Cardiac fibroblast (primary cell): ENCODE results near the gene KCNMA1.
A peak's percentile ranks its signal among the peaks of the same experiment; 100 is the strongest.

Experiments
- DNase-seq, 2 donors: peaks; one replicate each; pipeline versions ENCODE4 v3.0.0 to v3.0.0-alpha.2; 2010; ENCODE audit warnings: low read depth in 2 of 2
- H3K4me3 ChIP-seq, 2 donors: replicated peaks in 1 of 2; 1 replicate in 1 of 2; 2 replicates in 1 of 2; pipeline ENCODE4 v1.5.1; 2011; ENCODE audit warnings: low read depth in 2 of 2, low read length in 2 of 2, mild to moderate bottlenecking in 2 of 2, moderate library complexity in 1 of 2
- TF ChIP-seq, protein P1 (sequence below): IDR thresholded peaks from one replicate; pipeline ENCODE4 v1.5.1; 2011; ENCODE audit warnings: low read depth, mild to moderate bottlenecking, low read length, inconsistent platforms

Gene KCNMA1

DNA sequence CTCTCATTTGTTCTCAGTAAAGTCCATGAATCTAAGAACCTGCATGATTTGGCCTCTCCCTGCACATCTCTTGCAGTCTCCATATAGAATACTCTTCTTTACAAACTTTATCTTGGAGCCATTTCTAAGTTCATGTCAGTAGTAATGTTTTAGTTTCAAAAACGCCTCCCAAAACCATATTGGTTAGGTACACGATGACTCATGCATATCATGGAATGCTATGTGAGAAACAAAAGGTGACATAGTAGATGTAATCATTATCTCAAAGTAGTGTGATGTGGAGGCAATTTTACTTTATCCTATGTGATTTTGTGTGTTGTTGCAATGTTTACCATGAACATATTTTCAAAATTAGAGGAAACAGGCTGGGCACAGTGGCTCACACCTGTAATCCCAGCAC lies 520.7 kb downstream of the KCNMA1 start:
- no peak overlapping the region for H3K4me3 ChIP-seq
- no peak for DNase-seq
- TF ChIP-seq, protein P1, sequence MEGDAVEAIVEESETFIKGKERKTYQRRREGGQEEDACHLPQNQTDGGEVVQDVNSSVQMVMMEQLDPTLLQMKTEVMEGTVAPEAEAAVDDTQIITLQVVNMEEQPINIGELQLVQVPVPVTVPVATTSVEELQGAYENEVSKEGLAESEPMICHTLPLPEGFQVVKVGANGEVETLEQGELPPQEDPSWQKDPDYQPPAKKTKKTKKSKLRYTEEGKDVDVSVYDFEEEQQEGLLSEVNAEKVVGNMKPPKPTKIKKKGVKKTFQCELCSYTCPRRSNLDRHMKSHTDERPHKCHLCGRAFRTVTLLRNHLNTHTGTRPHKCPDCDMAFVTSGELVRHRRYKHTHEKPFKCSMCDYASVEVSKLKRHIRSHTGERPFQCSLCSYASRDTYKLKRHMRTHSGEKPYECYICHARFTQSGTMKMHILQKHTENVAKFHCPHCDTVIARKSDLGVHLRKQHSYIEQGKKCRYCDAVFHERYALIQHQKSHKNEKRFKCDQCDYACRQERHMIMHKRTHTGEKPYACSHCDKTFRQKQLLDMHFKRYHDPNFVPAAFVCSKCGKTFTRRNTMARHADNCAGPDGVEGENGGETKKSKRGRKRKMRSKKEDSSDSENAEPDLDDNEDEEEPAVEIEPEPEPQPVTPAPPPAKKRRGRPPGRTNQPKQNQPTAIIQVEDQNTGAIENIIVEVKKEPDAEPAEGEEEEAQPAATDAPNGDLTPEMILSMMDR = no peak

DNA sequence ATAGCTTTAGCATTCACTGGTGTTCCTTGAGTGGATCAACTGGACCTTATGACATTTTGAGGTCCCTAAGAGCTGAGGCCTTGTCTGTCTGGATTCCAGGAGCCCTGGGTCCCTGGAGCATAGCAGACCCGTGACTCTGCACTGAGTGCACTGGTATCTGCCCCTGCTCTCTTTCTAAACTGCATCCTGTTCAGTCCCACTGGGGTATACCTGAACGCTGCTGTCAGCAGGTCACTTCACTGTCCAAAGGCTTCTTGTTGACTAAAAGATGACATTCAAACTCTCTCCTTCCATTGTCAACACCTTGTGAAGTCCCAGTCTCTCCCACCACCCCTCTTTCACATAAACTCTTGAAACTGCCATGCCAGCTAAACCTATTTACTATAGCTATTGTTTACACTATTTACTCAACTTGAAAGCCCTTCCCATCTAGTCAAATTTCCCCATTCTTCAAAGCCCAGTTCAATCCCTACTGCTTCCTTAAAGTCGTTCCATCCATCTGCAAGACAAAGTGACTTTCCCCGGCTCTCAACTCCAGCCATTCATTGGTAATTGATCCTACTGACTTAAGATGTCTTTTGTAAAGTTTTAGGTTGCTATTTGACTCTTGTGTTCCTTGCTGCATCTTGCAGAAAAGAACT lies 523.3 kb downstream of the KCNMA1 start:
- TF ChIP-seq, protein P1 = no peak
- no peak overlapping the region for H3K4me3 ChIP-seq
- no peak for DNase-seq

DNA sequence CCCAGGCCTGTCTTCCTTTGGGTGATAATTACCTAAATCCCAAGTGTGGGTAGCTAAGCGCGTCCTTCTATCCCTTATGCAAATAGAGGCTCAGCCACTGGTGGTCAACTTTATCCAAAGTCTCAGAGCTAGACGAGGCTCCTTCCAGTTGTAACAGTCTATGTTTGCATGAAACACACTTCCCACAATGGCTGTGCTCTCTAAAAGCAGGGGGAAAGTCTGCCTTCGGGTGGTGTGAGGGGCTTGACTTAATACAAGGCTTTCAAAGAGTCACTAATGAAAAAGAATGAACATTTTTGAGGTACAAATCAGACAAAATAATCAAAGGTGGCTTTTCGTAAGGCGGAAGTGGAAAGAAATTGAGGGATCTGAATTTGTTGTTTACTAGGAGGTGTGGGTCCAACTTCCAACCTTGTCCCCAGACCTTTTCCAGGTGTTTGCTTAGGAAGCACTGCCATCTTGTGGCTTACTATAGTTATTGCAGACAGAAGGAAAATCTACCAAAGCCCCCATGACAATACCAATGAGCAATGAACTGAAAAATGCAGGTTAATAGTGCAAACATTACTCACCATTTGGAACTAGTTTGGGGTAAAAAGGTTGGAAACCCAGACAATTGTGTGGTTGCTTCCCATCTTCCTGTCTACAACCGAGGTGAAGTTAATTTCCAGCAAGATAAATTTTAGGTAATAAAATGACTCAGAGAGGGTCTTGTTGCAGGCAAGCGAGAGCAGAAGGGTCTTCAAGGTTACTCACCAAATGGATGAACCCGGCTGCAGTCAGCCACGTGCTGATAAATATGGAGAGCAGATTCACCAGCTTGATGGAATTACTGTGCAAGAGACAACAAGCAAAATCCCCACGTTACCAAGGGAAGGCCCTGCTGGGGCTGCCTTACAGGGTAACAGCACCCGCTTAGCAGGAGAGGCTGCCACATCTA lies 525.7 kb downstream of the KCNMA1 start:
- no peak overlapping the region for H3K4me3 ChIP-seq
- DNase-seq = peak; percentile 83 to 93
- TF ChIP-seq, protein P1 = peak; percentile 74

DNA sequence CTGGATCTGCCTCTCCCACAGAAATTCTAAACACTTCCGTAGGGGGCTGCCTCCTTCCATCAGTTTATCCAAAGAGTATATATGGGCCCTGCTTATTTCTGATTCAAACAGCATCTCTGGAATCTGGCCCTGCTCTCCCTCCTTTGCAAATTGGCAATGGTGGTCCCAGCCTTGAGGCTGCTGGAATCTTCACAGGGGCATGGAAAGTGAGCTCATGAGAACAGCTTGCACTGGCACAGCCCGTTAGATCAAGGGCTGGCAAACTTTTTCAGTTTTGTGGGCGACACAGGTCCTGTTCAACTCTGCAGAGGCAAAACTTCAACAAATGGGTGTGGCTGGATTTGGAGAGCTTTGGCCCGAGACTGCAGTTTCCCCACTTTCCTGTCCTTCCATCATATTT lies 526.9 kb downstream of the KCNMA1 start:
- no peak for DNase-seq
- no peak overlapping the region for H3K4me3 ChIP-seq
- TF ChIP-seq, protein P1 = no peak

DNA sequence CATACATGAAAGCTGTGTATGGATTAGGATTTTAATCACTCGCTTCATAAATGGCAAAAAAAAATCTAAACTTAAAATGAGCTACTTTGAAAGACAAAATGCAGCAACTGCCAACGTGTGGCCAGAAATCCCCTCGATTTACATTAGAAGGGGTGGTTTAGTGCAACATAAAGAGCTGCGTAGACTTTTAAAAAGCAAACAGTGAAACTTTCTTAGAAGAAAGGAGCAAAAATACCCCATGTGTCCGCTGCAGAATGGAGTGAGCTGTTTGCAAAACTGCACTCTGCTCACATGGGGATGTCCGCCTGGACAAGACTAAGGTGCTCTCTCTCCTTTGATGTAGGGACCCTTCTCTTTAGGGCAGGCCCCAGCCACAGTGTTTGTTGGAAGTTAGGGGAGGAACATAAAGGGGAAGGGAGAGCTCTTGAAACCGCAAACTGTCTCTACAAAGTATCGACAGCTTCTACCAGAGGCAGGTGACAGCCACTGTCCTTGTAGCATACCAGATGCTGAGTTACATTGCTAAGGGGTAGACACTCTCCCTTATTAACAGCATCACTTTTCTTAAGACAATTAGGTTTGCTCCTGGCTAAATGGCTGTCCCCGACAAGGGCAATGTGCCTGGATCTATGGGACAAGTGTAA lies 528.1 kb downstream of the KCNMA1 start:
- no peak overlapping the region for H3K4me3 ChIP-seq
- DNase-seq = no peak
- TF ChIP-seq, protein P1 = no peak

DNA sequence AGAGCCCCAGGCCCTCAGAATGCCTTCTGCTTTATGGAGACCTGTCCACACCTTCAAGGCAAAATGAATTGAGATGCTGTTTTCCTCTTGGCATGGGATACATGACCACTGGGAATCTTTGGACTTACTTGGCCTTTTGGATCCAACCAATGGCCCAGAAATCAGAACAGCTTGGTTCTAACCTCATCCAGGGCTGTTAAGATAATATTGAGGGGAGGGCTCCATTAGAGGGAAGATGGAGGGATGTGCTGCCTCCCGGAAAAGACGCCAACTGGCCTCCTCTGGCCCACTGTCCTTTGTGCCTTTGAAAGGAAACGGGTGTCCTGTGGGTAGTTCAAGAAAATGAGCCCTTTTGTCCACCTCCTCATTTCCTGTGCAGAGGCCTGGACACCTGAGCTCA lies 530.9 kb downstream of the KCNMA1 start:
- TF ChIP-seq, protein P1 = no peak
- no peak for DNase-seq
- no peak overlapping the region for H3K4me3 ChIP-seq
